ENCODE data around the gene KCNK3.
"Not testable (repeated sequence)": the region's sequence is repeated elsewhere in the genome, so short reads cannot be mapped to it uniquely, and the experiment has no call there.

Gene KCNK3

GRCh38 chr2:26742048-26742770 lies 49.7 kb downstream of the KCNK3 start:
- no peak for DNase-seq (ENCODE audit: extremely low read depth, low read depth)
- TF ChIP-seq CTCF (IDR thresholded peaks at IDR 0.05; ENCODE audit: low read depth, low read length, missing control alignments) = no peak
- no peak overlapping the region for H3K4me3 ChIP-seq (replicated peaks; ENCODE audit: low read depth, low read length)

GRCh38 chr2:26743852-26744251 lies 51.3 kb downstream of the KCNK3 start:
- no peak for DNase-seq (ENCODE audit: extremely low read depth, low read depth)
- no peak overlapping the region for H3K4me3 ChIP-seq (replicated peaks; ENCODE audit: low read depth, low read length)
- TF ChIP-seq CTCF (IDR thresholded peaks at IDR 0.05; ENCODE audit: low read depth, low read length, missing control alignments) = no peak

- no peak for TF ChIP-seq CTCF (IDR thresholded peaks at IDR 0.05; ENCODE audit: low read depth, low read length, missing control alignments)
Measured at GRCh38 chr2:26744953-26745352, 52.4 kb downstream of the KCNK3 start.

GRCh38 chr2:26745609-26746327 lies 53.2 kb downstream of the KCNK3 start:
- no peak overlapping the region for H3K4me3 ChIP-seq (replicated peaks; ENCODE audit: low read depth, low read length)
- TF ChIP-seq CTCF (IDR thresholded peaks at IDR 0.05; ENCODE audit: low read depth, low read length, missing control alignments) = peak; percentile 93
- no peak for DNase-seq (ENCODE audit: extremely low read depth, low read depth)

More at GRCh38 chr2:26744953-26745352, 52.4 kb downstream of the KCNK3 start:
- DNase-seq (ENCODE audit: extremely low read depth, low read depth) = no peak
- no peak overlapping the region for H3K4me3 ChIP-seq (replicated peaks; ENCODE audit: low read depth, low read length)

GRCh38 chr2:26746934-26747333 lies 54.4 kb downstream of the KCNK3 start:
- DNase-seq (ENCODE audit: extremely low read depth, low read depth) = no peak
- TF ChIP-seq CTCF (IDR thresholded peaks at IDR 0.05; ENCODE audit: low read depth, low read length, missing control alignments) = no peak
- no peak overlapping the region for H3K4me3 ChIP-seq (replicated peaks; ENCODE audit: low read depth, low read length)

GRCh38 chr2:26749787-26750420 lies 57.4 kb downstream of the KCNK3 start:
- not testable (repeated sequence) for H3K4me3 ChIP-seq (replicated peaks; ENCODE audit: low read depth, low read length); DNase-seq (ENCODE audit: extremely low read depth, low read depth)

GRCh38 chr2:26750467-26750866 lies 57.9 kb downstream of the KCNK3 start:
- not testable (repeated sequence) for H3K4me3 ChIP-seq (replicated peaks; ENCODE audit: low read depth, low read length); DNase-seq (ENCODE audit: extremely low read depth, low read depth)
